GM19043 (cell line): Measurements from ENCODE around the gene AFF4.

Experiments
- ATAC-seq: cut with Tn5 transposase; IDR thresholded peaks from one replicate; pipeline ENCODE4 v1.9.1; 2021; ENCODE audit warnings: low read depth; ENCODE audit not compliant: unreplicated experiment

The AFF4 gene

GRCh38 chr5:132829742-132830435 is 133.5 kb downstream of the AFF4 start:
- ATAC-seq: peak; percentile 74

GRCh38 chr5:132828846-132829494 is 134.5 kb downstream of the AFF4 start:
- no peak for ATAC-seq

GRCh38 chr5:132827943-132828673 is 135.3 kb downstream of the AFF4 start:
- ATAC-seq: no peak

- ATAC-seq: no peak
Measured at GRCh38 chr5:132826424-132827082, 136.9 kb downstream of the AFF4 start.

- ATAC-seq: no peak
Measured at GRCh38 chr5:132825834-132826391, 137.5 kb downstream of the AFF4 start.
